CD14-positive monocyte (primary cell): ENCODE measurements around the gene MIEF1. TPM values are rescaled to one million over a fixed set of nuclear protein-coding genes. Genes with fewer than 3 reads are reported as not detected.
A peak's percentile ranks its signal among the peaks of the same experiment; 100 is the strongest.

ENCODE experiments used
- DNase-seq, 3 donors: peaks; one replicate each; pipeline ENCODE4 v3.0.0-alpha.2; 2011 to 2022
- H2AFZ ChIP-seq: 2 replicates; pipeline ENCODE4 v1.6.0; 2012; ENCODE audit warnings: mild to moderate bottlenecking, low read depth, low read length, inconsistent platforms; ENCODE audit not compliant: insufficient read depth, poor library complexity, severe bottlenecking
- H3K27ac ChIP-seq, 2 donors: 1 replicate in 1 of 2; 2 replicates in 1 of 2; pipeline ENCODE4 v1.5.1; 2012 to 2013; ENCODE audit warnings: low read length in 2 of 2, control low read depth in 1 of 2, inconsistent platforms in 1 of 2, low read depth in 1 of 2, mild to moderate bottlenecking in 1 of 2
- H3K27me3 ChIP-seq, 2 donors: one replicate each; pipeline versions ENCODE4 v1.6.0 to v1.6.1; 2011 to 2013; ENCODE audit warnings: low read length in 2 of 2; ENCODE audit not compliant: control insufficient read depth in 2 of 2, insufficient read depth in 2 of 2
- H3K36me3 ChIP-seq, 2 donors: replicated peaks in 1 of 2; 1 replicate in 1 of 2; 2 replicates in 1 of 2; pipeline versions ENCODE4 v1.5.1 to v1.6.1; 2012 to 2013; ENCODE audit warnings: low read length in 2 of 2, control low read depth in 1 of 2, inconsistent platforms in 1 of 2, mild to moderate bottlenecking in 1 of 2; ENCODE audit not compliant: insufficient read depth in 2 of 2, control insufficient read depth in 1 of 2
- H3K4me1 ChIP-seq, 2 donors: 1 replicate in 1 of 2; 2 replicates in 1 of 2; pipeline versions ENCODE4 v1.5.1 to v1.6.1; 2012 to 2013; ENCODE audit warnings: low read length in 2 of 2, control low read depth in 1 of 2, inconsistent platforms in 1 of 2, mild to moderate bottlenecking in 1 of 2, moderate library complexity in 1 of 2; ENCODE audit not compliant: insufficient read depth in 2 of 2, control insufficient read depth in 1 of 2
- H3K4me2 ChIP-seq: replicated peaks from 2 replicates; pipeline ENCODE3; 2012; ENCODE audit warnings: low read length, moderate library complexity, mild to moderate bottlenecking; ENCODE audit not compliant: poor library complexity, severe bottlenecking; ENCODE audit errors: extremely low read depth
- H3K4me3 ChIP-seq, 3 experiments: fragments of 200-600 bp in 1 of 3; sonication (generic) in 1 of 3; replicated peaks in 1 of 3; 1 replicate in 2 of 3; 2 replicates in 1 of 3; pipeline ENCODE4 v1.5.1; 2011 to 2013; ENCODE audit warnings: low read length in 3 of 3, mild to moderate bottlenecking in 3 of 3, control low read depth in 2 of 3, low read depth in 2 of 3, inconsistent platforms in 1 of 3, moderate library complexity in 1 of 3
- H3K79me2 ChIP-seq: 2 replicates; pipeline ENCODE4 v1.6.0; 2012; ENCODE audit warnings: mild to moderate bottlenecking, control low read depth, inconsistent platforms, low read length, moderate library complexity; ENCODE audit not compliant: insufficient read depth
- H3K9ac ChIP-seq: 2 replicates; pipeline ENCODE4 v1.6.0; 2017; ENCODE audit warnings: low read length, mild to moderate bottlenecking; ENCODE audit not compliant: insufficient read depth, poor library complexity, severe bottlenecking
- H3K9me3 ChIP-seq, 2 donors: replicated peaks in 1 of 2; 1 replicate in 1 of 2; 2 replicates in 1 of 2; pipeline versions ENCODE4 v1.5.1 to v1.6.1; 2012 to 2013; ENCODE audit warnings: low read length in 2 of 2, control low read depth in 1 of 2; ENCODE audit not compliant: control insufficient read depth in 1 of 2, insufficient read depth in 1 of 2
- H4K20me1 ChIP-seq: 2 replicates; pipeline ENCODE4 v1.6.0; 2012; ENCODE audit warnings: mild to moderate bottlenecking, low read length, control low read depth, moderate library complexity; ENCODE audit not compliant: insufficient read depth
- H3K27ac Mint-ChIP-seq, 7 donors: one replicate each; pipeline ENCODE4 v1.8.0; 2020; ENCODE audit warnings: mild to moderate bottlenecking in 7 of 7, mixed read lengths in 7 of 7, moderate library complexity in 6 of 7, inconsistent platforms in 2 of 7
- H3K27me3 Mint-ChIP-seq, 3 donors: one replicate each; pipeline ENCODE4 v1.8.0; 2021 to 2022; ENCODE audit warnings: low read depth in 3 of 3, mild to moderate bottlenecking in 3 of 3, mixed read lengths in 3 of 3, moderate library complexity in 3 of 3, inconsistent platforms in 1 of 3
- H3K36me3 Mint-ChIP-seq, 2 donors: one replicate each; pipeline ENCODE4 v1.8.0; 2020; ENCODE audit warnings: mixed read lengths in 2 of 2, inconsistent platforms in 1 of 2, mild to moderate bottlenecking in 1 of 2
- H3K4me1 Mint-ChIP-seq: one replicate; pipeline ENCODE4 v1.8.0; 2020; ENCODE audit warnings: mild to moderate bottlenecking, mixed read lengths
- H3K4me3 Mint-ChIP-seq, 2 donors: one replicate each; pipeline ENCODE4 v1.8.0; 2020; ENCODE audit warnings: mild to moderate bottlenecking in 2 of 2, mixed read lengths in 2 of 2, moderate library complexity in 1 of 2
- H3K9me3 Mint-ChIP-seq, 7 donors: one replicate each; pipeline ENCODE4 v1.8.0; 2020 to 2022; ENCODE audit warnings: mixed read lengths in 7 of 7, mild to moderate bottlenecking in 6 of 7, moderate library complexity in 6 of 7, inconsistent platforms in 2 of 7
- CTCF ChIP-seq: fragments of 200-600 bp; IDR thresholded peaks from one replicate; pipeline ENCODE4 v1.8.0; 2022; ENCODE audit warnings: antibody characterized with exemption, mild to moderate bottlenecking
- WGBS: methylation state at CpG from one replicate; pipeline ENCODE4 v1.1.5; 2013; ENCODE audit warnings: missing lambda C conversion rate; ENCODE audit not compliant: insufficient coverage; 5-methylcytosine and 5-hydroxymethylcytosine counted together
- intact Hi-C, 2 donors: fragments of 100-400 bp; cut with micrococcal nuclease; formaldehyde crosslinking; loops; one replicate each; pipeline versions ENCODE4 v1.15.0 to v1.15.1; 2023
- polyA plus RNA-seq, 3 donors: library from polyadenylated mRNA; depleted of rRNA in 1 of 3; unstranded in 2 of 3; stranded (reverse) in 1 of 3; fragments of 300-500 nt in 2 of 3; fragments of >200 nt in 1 of 3; fragmentation: Illumina TruSeq in 2 of 3; gene quantifications; 1 replicate in 2 of 3; 2 replicates in 1 of 3; pipeline ENCODE4 v1.2.3, GENCODE V29; 2012 to 2021

MIEF1 gene
- polyA plus RNA-seq, 3 donors: 9.4 to 14.0 (median 13.3) TPM

DNA sequence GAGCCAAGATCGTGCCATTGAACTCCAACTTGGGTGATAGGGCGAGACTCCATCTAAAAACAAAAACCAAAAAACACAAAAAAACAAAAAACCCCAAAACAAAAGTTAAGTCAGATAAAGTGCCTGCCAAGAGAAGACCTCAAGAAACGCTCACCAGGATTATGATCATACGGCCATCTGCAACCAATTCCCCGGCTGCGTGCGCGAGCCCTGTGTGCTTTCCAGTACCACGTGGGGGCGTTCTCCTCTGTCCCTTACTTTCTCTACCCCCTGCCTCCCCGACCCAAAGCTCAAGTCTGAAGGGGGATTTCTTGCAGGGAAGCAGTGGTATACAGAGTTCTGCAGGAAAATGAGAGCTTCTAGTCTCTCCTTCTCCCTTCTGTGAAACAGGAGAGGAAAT, 41.0 kb downstream of the MIEF1 start:
- Mint-ChIP-seq H3K4me1 (peaks cover 3% of the 10 kb centered on the region), H3K4me3 (no peak overlapping the region), H3K27ac (no peak overlapping the region), H3K27me3 (peaks cover 18 to 42% (median 39%) of the 10 kb centered on the region in 3 donors), H3K36me3 (no peaks in the 10 kb centered on the region), H3K9me3 (no peaks in the 10 kb centered on the region)
- Histone ChIP-seq H3K27ac (no peak overlapping the region), H3K9me3 (no peaks in the 10 kb centered on the region), H3K36me3 (no peaks in the 10 kb centered on the region), H4K20me1 (no peaks in the 10 kb centered on the region), H3K9ac (no peak overlapping the region), H3K79me2 (no peaks in the 10 kb centered on the region), H3K4me2 (no peak overlapping the region), H3K4me3 (no peak overlapping the region), H2AFZ (no peak overlapping the region), H3K27me3 (peaks cover 0 to 15% of the 10 kb centered on the region in 2 donors), H3K4me1 (no peaks in the 10 kb centered on the region)
- no peak for DNase-seq
- TF ChIP-seq CTCF: no peak
- intact Hi-C loops: no loop called here
- WGBS: 22% methylated on average over 4 of the region's 11 CpGs

GRCh38 chr22:39545386-39546365, 43.6 kb downstream of the MIEF1 start:
- Mint-ChIP-seq H3K9me3 (no peaks in the 10 kb centered on the region), H3K4me1 (peaks cover 3% of the 10 kb centered on the region), H3K27me3 (peaks cover 20 to 47% (median 42%) of the 10 kb centered on the region in 3 donors), H3K27ac (no peak overlapping the region), H3K4me3 (peak overlapping the region in 1 of 2 donors; percentile 47), H3K36me3 (no peaks in the 10 kb centered on the region)
- intact Hi-C loops: no loop called here
- no peaks in the 10 kb centered on the region for H3K9me3 ChIP-seq
- no peaks in the 10 kb centered on the region for H4K20me1 ChIP-seq
- peaks cover 0 to 15% of the 10 kb centered on the region in 2 donors for H3K27me3 ChIP-seq
- DNase-seq: no peak
- no peaks in the 10 kb centered on the region for H3K36me3 ChIP-seq
- H3K4me3 ChIP-seq: no peak overlapping the region
- H3K4me2 ChIP-seq: no peak overlapping the region
- H3K4me1 ChIP-seq: no peaks in the 10 kb centered on the region
- H3K79me2 ChIP-seq: no peaks in the 10 kb centered on the region
- H3K9ac ChIP-seq: no peak overlapping the region
- TF ChIP-seq CTCF: no peak
- H3K27ac ChIP-seq: no peak overlapping the region
- WGBS: 27% methylated on average over 20 of the region's 39 CpGs
- no peak overlapping the region for H2AFZ ChIP-seq
